ENCODE measurements around the gene EYS.

Gene EYS

DNA sequence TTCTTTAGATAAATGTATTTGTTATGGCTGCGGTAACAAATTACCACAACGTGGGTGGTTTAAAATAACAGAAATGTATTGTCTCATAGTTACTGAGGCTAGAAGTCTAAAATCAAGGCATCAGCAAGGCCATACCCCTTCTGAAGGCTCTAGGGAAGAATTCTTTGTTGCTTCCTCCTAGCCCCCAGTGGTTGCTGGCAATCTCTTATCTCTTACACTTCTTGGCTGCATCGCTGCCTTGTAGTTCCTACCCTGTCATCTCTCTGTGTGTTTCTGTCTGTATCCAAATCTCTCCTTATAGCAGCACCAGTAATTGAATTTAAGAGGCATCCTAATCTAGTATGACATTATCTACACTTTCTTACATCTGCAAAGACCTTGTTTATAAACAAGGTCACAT lies 1536.7 kb downstream of the EYS start:
- no peak for DNase-seq

DNA sequence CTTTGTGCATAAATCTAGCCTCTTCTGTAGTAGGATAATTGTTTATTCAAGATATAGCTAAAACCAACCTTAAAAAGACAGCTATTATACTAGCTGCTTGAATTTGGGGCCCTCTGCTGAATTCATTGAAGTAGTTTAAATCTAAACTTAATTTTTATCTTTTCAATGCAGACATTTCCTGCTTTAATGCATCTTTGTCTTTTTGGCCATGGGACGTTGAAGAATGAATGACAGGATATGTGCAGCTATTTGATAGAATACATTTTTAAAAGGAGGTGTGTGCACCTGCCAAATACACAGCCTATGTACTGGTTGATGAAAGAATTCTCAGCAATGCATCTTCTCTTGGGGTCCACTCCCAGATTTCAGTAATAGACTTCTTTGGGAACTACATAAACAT lies 1546.5 kb downstream of the EYS start:
- DNase-seq, result no peak

- no peak for DNase-seq
These were observed 1552.0 kb downstream of the EYS start for GRCh38 chr6:64155063-64155462.

DNA sequence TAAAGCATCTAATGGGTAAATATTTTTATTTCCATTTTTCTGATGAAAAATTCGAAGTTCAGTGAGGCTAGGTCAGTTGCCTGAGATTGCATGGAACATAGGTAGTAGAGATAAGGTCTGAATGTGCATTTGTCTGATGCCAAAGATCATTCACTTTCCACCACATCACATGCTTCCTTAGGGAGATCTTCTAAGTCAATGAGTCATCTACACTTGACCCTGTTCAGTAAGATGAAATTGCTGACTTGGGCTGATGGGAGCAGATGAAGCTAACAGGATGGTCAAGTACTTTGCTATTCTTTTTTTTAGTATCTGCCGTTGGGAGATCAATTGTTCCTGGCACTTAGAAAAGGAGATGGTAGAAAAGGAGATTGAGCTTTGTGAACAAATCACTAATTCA lies 1560.2 kb downstream of the EYS start:
- DNase-seq, result no peak

DNA sequence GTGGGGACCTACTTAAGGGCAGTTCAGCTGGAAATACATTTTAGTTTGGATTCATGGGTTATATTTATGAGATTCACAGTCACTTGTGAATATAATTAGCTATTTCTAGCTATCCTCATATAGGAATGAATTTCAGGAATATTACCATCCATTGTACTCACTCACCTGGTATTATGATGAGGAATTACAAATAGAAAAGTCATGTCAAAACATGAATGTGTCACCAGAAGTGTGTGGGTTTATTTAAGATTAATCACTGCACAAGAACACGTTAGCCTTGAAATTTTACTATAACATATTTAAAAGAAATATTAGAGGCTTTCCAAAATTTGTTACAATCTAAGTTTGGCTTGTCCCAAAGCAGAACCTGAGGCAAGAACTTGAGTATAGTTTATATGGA lies 1560.9 kb downstream of the EYS start:
- DNase-seq, result no peak

GRCh38 chr6:64145658-64146057 lies 1561.4 kb downstream of the EYS start:
- no peak for DNase-seq

GRCh38 chr6:64143101-64143500 lies 1563.9 kb downstream of the EYS start:
- no peak for DNase-seq

- DNase-seq, result no peak
These were observed 1565.3 kb downstream of the EYS start for GRCh38 chr6:64141680-64142079.

GRCh38 chr6:64128301-64129024 lies 1578.6 kb downstream of the EYS start:
- no peak for DNase-seq

DNA sequence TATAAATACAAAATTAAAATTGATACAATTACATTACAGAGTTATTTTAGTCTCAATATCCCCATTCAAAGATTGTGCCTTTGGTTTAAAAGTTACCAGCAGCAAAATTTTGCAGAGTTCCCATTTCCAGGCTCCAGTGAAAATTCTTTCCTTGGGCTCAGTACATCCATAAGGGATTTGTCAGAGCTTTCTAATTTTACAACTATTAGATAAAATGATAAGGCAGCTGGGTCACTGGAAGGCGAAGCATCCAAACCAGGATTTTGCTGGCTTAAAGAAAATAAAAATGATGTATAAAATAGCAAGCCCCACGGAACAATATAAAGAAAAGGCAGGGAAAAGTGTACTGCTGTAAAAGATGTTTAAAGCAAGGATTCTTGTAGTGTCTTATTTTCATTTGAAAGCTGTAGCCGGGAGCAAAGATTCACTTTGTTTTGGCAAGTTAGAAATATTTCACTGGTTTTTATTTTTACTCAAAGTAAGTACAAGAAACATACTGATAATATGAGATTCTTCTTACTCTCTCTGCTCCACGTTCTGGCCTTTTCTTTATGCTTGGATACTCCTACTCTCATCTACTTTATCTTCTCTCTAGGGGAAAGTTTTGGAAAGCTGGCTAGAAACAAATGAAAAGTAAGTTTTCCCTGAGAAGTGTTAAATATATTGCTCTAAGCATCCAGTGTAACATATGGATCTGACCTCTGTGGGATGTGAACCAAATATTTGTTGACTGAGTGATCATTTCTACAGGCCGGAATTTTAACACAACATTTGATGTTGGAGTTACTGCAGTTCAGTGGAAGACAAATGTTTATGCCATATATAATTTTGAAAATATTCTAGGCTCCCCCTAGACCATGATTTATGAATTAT lies 1583.0 kb downstream of the EYS start:
- DNase-seq, result no peak

- no peak for DNase-seq
These were observed 1584.2 kb downstream of the EYS start for GRCh38 chr6:64122712-64123375.

DNA sequence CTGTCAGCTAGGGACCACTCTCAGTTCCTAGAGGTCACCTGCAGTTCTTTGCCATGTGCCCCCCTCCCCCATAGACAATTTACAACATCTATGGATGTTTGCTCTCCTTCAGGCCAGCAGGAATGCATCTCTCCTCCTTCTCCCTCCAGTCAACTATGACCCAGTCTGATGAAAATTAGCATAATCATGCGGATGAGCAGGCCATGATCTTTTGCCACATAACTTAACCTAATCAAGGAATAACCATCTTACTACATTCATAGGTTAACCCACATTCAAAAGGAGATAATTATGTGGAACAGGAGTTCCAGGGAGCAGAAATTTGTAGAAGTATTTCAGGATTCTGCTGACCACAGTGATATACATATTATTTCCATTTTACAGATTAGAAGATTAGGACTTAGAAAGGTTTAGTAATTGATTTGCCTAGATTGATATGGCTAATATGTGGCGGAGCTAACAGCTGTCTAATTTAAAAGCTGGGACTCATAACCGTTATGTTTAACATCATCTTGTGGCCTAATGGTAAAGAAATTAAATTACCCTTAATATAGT lies 1585.9 kb downstream of the EYS start:
- DNase-seq, result no peak

GRCh38 chr6:64113704-64114103 lies 1593.3 kb downstream of the EYS start:
- no peak for DNase-seq

DNA sequence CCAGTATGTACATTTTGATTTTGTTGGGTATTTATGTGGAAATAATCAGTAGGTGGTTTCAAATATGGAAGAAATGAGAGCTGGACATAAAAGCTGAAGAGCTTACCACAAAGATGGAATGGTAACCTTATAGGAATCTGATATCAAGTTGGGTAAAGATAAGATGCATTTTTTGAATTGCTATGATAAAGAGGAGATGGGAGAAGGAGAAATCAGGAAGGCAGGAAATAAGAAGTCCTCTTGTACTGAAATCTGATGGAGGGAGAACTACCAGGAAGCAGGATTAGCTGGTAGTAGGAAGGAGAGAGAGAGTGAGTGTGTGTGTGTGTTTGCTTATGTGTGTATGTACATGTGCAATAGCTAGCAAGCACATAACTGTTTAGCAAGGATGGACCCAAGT lies 1603.0 kb downstream of the EYS start:
- DNase-seq, result no peak

DNA sequence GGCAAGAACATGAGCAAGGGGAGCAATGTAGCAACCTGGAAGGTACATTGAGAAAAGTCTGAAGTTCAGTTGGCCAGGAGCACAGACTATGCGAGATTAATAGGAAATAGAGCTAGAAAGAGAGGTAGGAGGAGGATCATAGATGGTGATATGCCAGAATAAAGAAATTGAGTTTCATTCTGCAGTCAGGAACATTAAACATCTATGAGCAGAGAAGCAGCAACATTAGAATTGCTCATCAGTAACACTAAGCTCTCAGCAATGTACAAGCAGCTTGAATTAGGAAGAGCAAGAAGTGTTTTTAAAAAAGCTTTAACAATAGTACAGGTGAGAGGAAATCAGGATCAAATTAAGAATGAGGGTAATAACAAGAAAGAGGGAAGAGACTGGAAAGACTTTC lies 1603.5 kb downstream of the EYS start:
- DNase-seq, result no peak

DNA sequence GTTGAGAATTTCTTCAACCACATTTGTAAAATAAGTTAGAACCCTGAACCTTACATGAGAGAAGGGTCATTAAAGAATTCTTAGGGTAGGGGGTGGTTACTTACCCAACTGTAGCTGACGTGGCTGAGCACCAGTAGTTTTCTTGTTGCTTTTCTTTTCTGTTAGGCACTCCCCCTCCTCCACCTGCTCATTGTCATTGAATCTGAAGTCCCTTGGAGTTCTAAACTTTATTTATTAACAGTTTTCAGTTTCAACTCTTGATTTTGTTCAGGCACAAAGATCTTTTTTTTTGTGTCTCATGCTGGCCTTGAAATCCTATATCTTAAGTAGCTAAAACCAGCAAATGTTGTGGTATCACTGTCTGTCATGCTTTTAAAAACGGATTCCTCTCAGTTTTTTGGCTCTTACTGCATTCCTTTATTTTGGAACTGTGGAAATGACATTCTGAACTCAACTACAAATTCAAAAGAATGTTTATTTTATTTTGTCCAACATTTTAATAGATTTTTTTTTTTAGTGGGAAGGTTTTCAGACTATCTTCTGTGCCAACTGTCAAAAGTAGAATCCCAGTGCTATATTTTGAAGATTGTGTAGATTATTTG lies 1606.2 kb downstream of the EYS start:
- no peak for DNase-seq

DNA sequence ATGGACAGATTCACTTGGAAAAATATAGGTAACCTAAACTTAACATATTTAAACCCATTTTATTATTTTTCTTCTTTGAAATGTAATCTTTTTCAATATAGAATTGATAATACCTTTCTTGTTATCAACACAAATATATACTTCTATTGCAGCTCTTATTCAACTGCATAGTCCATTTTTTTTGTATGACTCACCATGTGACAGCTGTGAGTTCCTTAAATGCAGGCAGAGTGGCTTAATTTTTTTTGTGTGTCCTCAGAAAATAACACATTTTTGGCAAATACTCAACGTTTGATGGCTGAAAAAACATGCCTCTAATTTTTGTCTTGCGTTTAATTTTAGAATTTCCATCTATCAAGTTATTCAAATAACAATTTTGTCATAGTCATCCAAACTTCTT lies 1616.7 kb downstream of the EYS start:
- DNase-seq, result no peak

- DNase-seq, result no peak
These were observed 1621.9 kb downstream of the EYS start for GRCh38 chr6:64085126-64085525.

DNA sequence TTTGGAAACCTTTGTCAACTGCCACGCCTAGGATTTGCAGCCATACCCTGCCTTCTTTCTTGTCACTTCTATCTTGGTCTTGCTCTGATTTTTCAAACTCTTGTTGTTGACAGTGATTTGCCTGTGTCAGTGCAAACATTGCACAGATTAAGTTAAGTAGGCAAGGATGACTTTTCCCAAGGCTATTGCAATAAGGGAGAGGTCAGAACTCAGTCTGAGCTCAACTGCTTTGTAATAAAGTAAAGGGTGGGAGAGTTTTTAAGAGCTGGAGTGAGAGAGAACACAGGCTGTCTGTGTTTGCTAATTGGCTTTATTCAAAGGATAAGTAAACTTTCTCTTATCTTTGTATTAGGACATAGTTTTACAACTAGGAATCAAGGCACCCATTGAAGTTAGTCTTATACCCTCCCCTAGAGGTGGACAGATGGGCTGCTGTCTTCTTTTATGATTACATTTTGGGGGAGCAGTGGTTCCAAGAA lies 1622.8 kb downstream of the EYS start:
- DNase-seq, result peak in 2 of 56 donors; percentile 0 to 17

DNA sequence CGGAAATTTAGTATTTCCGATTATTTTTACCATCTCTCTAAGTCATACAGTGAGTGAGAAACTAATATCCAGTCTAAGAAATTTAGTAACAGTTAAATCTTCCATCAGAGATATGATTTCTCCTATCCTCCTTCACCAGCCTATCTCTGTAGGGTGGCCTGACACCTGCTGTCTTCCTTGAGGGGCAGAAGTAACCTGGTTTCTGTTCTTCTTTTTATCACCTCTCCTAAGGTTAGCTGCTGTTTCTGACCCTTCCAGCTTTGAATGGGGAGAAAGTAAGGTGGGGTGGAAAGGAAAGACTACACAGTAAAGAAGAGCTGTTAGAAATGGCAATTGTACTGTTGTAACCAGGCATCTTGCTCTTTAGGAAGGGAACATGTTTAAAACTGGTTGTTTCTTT lies 1623.8 kb downstream of the EYS start:
- no peak for DNase-seq

- no peak for DNase-seq
These were observed 1625.6 kb downstream of the EYS start for GRCh38 chr6:64081453-64081852.
